ENCODE results near the gene ANGEL1.

The ANGEL1 gene, protein sequence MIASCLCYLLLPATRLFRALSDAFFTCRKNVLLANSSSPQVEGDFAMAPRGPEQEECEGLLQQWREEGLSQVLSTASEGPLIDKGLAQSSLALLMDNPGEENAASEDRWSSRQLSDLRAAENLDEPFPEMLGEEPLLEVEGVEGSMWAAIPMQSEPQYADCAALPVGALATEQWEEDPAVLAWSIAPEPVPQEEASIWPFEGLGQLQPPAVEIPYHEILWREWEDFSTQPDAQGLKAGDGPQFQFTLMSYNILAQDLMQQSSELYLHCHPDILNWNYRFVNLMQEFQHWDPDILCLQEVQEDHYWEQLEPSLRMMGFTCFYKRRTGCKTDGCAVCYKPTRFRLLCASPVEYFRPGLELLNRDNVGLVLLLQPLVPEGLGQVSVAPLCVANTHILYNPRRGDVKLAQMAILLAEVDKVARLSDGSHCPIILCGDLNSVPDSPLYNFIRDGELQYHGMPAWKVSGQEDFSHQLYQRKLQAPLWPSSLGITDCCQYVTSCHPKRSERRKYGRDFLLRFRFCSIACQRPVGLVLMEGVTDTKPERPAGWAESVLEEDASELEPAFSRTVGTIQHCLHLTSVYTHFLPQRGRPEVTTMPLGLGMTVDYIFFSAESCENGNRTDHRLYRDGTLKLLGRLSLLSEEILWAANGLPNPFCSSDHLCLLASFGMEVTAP

DNA sequence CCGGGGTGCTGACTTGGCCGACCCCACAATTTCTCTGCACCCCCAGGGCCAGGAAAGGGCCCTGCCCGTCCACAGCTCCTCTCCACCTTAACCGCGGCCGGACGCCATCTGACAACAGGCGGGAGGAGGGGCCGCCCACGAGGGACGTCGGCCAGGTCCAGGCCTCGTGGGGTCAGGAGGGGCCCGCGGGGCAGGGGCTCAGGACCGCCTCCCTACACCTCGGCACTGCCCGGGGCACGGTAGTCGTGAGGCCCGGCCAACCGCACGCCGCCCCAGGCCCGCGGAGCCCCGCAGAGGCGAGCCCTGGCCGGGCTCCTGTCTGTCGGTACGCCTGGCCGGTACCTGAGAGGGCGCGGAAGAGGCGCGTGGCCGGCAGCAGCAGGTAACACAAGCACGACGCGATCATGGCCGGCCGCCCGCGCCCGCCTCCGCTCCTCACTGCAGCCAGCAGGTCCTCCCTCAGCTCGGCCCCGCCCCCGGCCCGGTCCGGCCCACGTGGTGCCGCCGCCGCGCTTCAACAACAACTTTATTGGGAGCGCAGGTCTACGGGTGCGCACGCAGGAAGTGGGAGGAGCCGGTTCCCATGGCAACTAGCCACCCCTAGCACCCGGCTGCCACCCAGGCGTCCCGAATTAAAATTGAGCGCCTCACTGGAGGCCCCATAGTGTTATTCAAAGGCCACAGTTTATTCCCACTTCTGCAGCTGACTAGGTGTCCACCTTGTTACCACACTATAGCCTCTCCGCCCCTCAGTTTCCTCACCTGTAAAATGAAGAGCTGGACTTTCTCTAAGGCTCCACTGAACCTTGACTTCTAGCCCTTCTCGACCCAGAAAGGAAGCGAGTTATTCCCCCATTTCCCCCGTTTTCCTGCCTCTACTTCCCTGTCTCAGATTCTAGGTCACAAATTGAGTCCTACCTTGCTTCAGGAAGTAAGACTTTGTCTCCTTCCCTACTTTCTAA, at the start of gene ANGEL1:
ANGEL1 (minus strand) TSS at position 461 of the 962 bp plus-strand sequence; CDS start at position 406, 55 bp downstream.
- peak; percentile 81 to 99 (median 94) for DNase-seq

DNA sequence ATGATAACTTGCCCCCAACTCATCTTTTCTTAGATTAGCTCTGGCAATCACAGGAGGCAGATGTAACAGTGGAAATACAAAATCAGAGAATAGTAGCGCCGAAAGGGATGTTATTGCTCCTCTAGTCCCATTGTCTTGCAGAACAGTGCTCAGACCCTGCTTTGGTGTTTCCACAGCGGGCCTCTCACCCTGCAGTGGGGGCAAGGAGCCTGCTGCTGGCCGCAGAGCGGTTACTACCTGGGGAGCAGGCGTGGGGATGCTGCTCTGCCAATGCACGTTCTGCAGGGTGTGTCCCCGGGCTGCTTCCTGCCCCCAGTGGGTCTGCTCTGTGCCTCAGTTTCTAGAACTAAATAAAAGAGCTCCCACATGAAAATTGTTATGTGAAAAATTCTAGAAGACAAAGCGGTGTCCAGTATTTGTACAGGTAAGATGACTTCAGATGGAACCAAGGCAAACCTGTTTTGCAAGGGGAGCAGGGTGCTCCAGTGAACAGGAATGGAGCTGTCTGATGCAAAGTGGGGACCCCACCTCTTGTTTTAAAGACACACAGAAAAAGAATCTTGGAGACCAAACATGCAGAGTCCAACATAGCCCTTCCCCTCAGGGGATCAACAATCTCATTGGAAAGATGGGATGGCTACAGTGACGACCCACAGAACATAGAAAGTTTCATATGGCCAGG, 49.0 kb upstream of the ANGEL1 start:
- no peak for DNase-seq

GRCh38 chr14:76856769-76857168, 44.1 kb upstream of the ANGEL1 start:
- DNase-seq = no peak

DNA sequence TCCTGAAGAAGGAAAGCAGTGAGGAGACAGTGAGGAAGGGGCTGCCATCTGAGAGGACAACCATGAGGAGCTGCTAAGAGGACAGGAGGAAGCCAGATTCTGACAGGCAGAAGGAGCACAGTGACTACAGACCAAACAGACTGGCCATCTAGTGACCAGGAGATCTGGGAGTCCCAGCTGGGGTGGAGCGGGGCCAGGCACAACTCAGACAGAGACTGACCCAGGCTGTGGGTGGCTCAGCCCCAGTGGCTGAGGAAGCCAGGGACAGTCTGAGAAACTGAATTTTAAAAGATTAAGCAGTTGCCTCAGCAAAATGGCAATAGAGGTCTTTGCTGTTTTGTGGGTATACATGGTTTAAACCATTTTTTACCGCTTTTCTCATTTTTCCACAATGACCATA, 42.4 kb upstream of the ANGEL1 start:
- no peak for DNase-seq

DNA sequence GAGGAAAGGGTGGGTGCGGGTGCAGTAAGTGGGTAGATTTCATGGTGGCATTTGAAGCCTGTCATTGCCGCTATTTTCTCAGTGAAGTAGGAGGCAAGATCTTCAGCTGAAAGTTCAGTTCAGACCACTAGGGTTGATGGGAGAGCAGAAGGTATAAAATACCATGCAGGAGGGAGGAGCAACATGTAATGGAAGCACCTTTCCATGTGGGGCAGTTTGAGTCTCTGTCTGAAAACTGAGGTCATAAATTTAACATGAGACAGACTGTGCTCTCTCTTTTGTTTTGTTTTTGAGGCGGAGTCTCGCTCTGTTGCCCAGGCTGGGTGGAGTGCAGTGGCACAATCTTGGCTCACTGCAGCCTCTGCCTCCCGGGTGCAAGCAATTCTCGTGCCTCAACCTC, 36.2 kb upstream of the ANGEL1 start:
- no peak for DNase-seq

DNA sequence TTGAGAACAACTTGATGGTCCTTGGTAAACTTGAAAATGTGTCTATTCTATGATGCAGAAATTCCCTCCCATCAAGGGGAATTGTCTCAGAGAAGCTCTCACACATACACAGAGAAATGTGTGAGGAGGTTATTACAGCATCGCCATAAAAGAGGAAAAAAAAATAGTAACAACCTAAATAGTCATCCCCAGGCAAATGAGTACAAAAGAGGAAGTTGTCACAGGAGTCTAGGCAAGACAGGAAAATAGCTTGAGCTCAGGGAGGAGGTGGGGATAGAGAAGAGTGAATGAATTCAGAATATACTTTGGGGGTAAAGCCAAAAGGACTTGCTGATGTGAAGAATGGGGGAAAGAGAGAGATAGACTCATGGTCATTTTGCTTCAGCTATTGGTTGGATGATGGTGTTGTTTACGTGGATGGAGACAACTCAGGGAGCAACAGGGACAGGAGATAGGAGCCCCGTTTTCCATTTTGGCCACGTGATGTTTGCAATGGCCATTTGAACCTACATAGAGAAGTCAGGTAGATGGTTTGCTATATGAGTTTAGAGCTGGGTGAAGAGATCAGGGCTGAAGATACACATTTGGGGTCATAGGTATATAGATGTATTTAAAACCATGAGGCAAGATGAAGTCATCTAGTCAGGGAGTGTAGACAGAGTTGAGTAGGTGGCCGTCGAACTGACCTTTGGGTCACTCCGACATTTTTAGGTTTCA, 33.8 kb upstream of the ANGEL1 start:
- no peak for DNase-seq

- DNase-seq = peak in 3 of 4 experiments; percentile 10 to 60 (median 27)
Observed at GRCh38 chr14:76844223-76844622, 31.5 kb upstream of the ANGEL1 start.

DNA sequence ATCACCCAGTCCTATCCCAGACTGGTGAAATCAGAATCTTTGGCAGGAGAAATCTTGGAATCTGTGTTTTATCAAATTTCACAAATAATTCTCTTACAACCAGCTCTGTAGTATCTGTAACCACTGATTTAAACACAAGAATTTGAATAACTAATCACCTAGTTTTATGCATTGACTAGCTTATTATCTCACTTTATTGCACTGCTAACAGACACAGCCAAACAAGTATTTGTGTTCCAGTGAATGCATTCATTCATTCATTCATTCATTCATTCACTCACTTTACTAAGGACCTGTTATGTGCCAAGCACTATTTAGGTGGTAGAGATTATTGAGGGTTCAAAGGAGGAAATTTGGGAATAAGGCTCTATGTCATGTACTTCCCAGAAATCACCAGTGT, 29.7 kb upstream of the ANGEL1 start:
- no peak for DNase-seq

DNA sequence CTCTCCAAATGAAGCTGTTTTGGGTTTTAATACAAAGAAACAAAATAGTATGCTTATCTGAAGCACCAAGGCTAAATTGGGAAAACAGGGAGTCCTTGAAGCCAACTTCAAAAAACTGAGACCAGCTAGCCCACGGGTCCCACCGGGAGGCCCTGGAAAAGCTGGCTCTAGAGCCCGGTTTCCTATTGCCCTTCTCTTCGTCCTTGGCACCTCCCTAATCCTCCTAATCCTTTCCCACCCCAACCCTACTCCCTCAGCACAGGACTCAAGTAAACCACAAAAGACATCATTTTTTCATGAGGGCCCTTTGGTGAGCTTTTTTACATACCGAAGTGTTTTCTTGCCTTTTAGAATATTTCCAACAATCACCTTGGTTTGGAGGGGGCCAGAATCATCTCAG, 24.8 kb upstream of the ANGEL1 start:
- DNase-seq = no peak

- no peak for DNase-seq
Observed at GRCh38 chr14:76836029-76836630, 23.4 kb upstream of the ANGEL1 start.

- DNase-seq = no peak
Observed at GRCh38 chr14:76834241-76834661, 21.6 kb upstream of the ANGEL1 start.

DNA sequence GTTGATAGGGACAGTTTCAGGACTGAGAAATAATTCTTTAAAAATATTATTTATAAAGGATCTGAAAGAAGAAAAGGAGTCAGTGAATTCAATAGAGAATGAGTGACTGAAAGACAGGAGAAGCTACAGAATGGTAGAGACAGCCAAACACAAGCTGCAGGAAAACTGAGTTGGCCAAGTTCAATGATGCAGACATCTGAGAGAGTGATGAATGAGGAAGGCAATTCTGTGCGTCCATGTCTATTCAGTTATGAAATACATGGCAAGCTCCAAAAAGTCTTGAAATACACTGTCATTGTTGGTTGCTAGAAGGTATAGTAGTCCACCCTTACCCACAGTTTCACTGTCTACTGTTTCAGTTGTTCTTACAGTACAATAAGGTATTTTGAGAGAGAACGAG, 20.3 kb upstream of the ANGEL1 start:
- no peak for DNase-seq

- no peak for DNase-seq
Observed at GRCh38 chr14:76832503-76832988, 19.9 kb upstream of the ANGEL1 start.

GRCh38 chr14:76830556-76830955, 17.9 kb upstream of the ANGEL1 start:
- DNase-seq = no peak

GRCh38 chr14:76829650-76830421, 17.2 kb upstream of the ANGEL1 start:
- no peak for DNase-seq

DNA sequence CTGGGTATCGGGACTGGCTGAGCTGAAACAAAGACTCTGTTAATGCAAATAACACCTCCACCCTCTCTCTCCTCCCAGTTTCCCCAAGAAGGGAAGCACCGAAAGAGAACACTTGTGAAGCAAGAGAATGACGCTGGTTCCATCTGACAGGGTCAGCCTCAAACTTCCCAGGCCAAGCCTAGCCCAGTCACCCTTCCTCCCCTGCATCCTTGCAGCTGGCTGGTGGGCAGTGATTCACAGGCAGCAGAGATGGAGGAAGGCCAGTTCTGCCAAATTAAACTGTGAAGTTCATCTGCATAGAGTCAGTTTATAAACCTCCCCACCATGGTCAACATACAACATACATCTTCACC, 16.3 kb upstream of the ANGEL1 start:
- no peak for DNase-seq

GRCh38 chr14:76828339-76829012, 15.8 kb upstream of the ANGEL1 start:
- DNase-seq = no peak

DNA sequence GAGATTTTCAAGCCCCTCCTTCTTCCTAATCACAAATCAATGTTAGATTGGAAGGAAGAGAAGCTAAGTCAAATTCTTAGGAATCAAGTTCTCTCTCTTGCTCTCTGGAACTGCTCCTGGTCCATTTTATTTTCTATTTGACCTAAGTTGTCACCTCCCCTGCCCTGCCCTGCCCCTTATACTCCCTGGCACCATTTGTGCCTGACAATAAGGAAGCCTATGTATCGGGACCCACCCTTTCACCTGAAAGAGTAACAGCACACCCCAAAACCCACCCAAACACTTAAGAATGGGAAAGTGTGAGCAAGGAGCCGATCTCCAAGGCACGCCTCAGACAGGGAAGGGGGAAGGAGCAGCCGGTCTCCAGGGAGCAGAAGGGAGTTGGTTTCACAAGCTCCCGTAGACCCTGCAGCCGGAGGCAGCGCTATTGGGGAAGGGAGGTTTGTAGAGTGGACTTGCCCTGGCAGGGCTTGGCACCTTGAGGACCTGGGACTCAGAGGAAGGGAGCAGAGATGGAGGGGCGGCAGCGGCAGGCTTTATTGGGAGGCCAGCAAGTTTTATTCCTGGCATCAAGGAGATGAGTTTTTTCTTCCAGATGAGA, 15.1 kb upstream of the ANGEL1 start:
- DNase-seq = no peak

- DNase-seq = no peak
Observed at GRCh38 chr14:76826122-76826521, 13.4 kb upstream of the ANGEL1 start, which contains the start of gene LRRC74A. TSS of gene LRRC74A (plus strand) at chr14:76826408. CDS start at chr14:76826698, 290 bp downstream.
